Mesenchymal stem cell (in vitro differentiated cells and primary cell): ENCODE data around the gene MCM5.
A peak's percentile ranks its signal among the peaks of the same experiment; 100 is the strongest.

Experiments used
- DNase-seq: peaks from one replicate; pipeline ENCODE4 v3.0.0-alpha.2; 2013
- H2AFZ ChIP-seq: one replicate; pipeline ENCODE4 v1.6.1; 2013; ENCODE audit warnings: low read depth, mild to moderate bottlenecking, control low read depth, inconsistent platforms, low read length, moderate library complexity
- H2AK5ac ChIP-seq: 2 replicates; pipeline ENCODE4 v1.6.1; 2013; ENCODE audit warnings: low read length, moderate library complexity, mild to moderate bottlenecking, inconsistent platforms; ENCODE audit not compliant: severe bottlenecking
- H2BK120ac ChIP-seq: one replicate; pipeline ENCODE4 v1.6.1; 2013; ENCODE audit warnings: low read depth, mild to moderate bottlenecking, inconsistent platforms, low read length, moderate library complexity
- H2BK12ac ChIP-seq, 2 experiments: one replicate each; pipeline ENCODE4 v1.6.1; 2013; ENCODE audit warnings: inconsistent platforms in 2 of 2, low read length in 2 of 2, mild to moderate bottlenecking in 2 of 2, moderate library complexity in 2 of 2, control low read depth in 1 of 2
- H2BK15ac ChIP-seq: one replicate; pipeline ENCODE4 v1.6.1; 2013; ENCODE audit warnings: mild to moderate bottlenecking, low read depth, inconsistent platforms; ENCODE audit not compliant: poor library complexity, severe bottlenecking
- H2BK5ac ChIP-seq: 2 replicates; pipeline ENCODE4 v1.6.1; 2013; ENCODE audit warnings: low read depth, mild to moderate bottlenecking, low read length, control low read depth, inconsistent platforms; ENCODE audit not compliant: poor library complexity, severe bottlenecking
- H3K14ac ChIP-seq, 2 experiments: one replicate each; pipeline ENCODE4 v1.6.1; 2013; ENCODE audit warnings: inconsistent platforms in 2 of 2, low read length in 2 of 2, control low read depth in 1 of 2, mild to moderate bottlenecking in 1 of 2, moderate library complexity in 1 of 2
- H3K18ac ChIP-seq, 2 experiments: one replicate each; pipeline ENCODE4 v1.6.1; 2013; ENCODE audit warnings: inconsistent platforms in 2 of 2, low read length in 2 of 2, control low read depth in 1 of 2, low read depth in 1 of 2, mild to moderate bottlenecking in 1 of 2
- H3K23ac ChIP-seq, 2 experiments: one replicate each; pipeline ENCODE4 v1.6.1; 2013; ENCODE audit warnings: inconsistent platforms in 2 of 2, low read length in 2 of 2, mild to moderate bottlenecking in 2 of 2, moderate library complexity in 2 of 2, control low read depth in 1 of 2
- H3K27ac ChIP-seq: 2 replicates; pipeline ENCODE4 v1.5.1; 2013; ENCODE audit warnings: mild to moderate bottlenecking, moderate library complexity, low read length, control low read depth, inconsistent platforms; ENCODE audit not compliant: poor library complexity, severe bottlenecking
- H3K27me3 ChIP-seq, 2 experiments: 2 replicates each; pipeline versions ENCODE4 v1.6.1 to v1.7.0; 2013; ENCODE audit warnings: low read length in 2 of 2, mild to moderate bottlenecking in 2 of 2, moderate library complexity in 2 of 2, control low read depth in 1 of 2, inconsistent platforms in 1 of 2; ENCODE audit not compliant: control insufficient read depth in 1 of 2, insufficient read depth in 1 of 2
- H3K36me3 ChIP-seq, 2 experiments: 2 replicates each; pipeline versions ENCODE4 v1.6.1 to v1.7.0; 2013; ENCODE audit warnings: low read length in 2 of 2, control low read depth in 1 of 2, inconsistent platforms in 1 of 2, low read depth in 1 of 2, mild to moderate bottlenecking in 1 of 2; ENCODE audit not compliant: insufficient read depth in 2 of 2, control insufficient read depth in 1 of 2
- H3K4ac ChIP-seq, 2 experiments: one replicate each; pipeline ENCODE4 v1.6.1; 2013; ENCODE audit warnings: inconsistent platforms in 2 of 2, low read length in 2 of 2, mild to moderate bottlenecking in 2 of 2, moderate library complexity in 2 of 2, control low read depth in 1 of 2, low read depth in 1 of 2
- H3K4me1 ChIP-seq: 2 replicates; pipeline ENCODE4 v1.6.1; 2013; ENCODE audit warnings: low read depth, low read length, control low read depth; ENCODE audit not compliant: control insufficient read depth, insufficient read depth
- H3K4me2 ChIP-seq: 2 replicates; pipeline ENCODE4 v1.6.1; 2013; ENCODE audit warnings: low read length, mild to moderate bottlenecking, inconsistent platforms; ENCODE audit not compliant: poor library complexity, severe bottlenecking
- H3K4me3 ChIP-seq, 2 experiments: 2 replicates each; pipeline versions ENCODE4 v1.5.1 to v1.7.0; 2013; ENCODE audit warnings: low read length in 2 of 2, mild to moderate bottlenecking in 2 of 2, control low read depth in 1 of 2, low read depth in 1 of 2; ENCODE audit not compliant: insufficient read depth in 1 of 2
- H3K79me1 ChIP-seq: replicated peaks from 2 replicates; pipeline ENCODE4 v1.6.1; 2013; ENCODE audit warnings: mild to moderate bottlenecking, control low read depth, low read length, inconsistent platforms; ENCODE audit not compliant: poor library complexity, severe bottlenecking
- H3K9ac ChIP-seq: 2 replicates; pipeline ENCODE4 v1.7.0; 2013; ENCODE audit warnings: mild to moderate bottlenecking, low read length, moderate library complexity
- H3K9me3 ChIP-seq: 2 replicates; pipeline ENCODE4 v1.7.0; 2013; ENCODE audit warnings: mild to moderate bottlenecking, low read length; ENCODE audit not compliant: control insufficient read depth
- H4K8ac ChIP-seq: one replicate; pipeline ENCODE4 v1.6.1; 2013; ENCODE audit warnings: inconsistent platforms, mild to moderate bottlenecking, low read length, moderate library complexity
- H4K91ac ChIP-seq: one replicate; pipeline ENCODE4 v1.6.1; 2013; ENCODE audit warnings: mild to moderate bottlenecking, low read length, inconsistent platforms
- WGBS: methylation state at CpG from one replicate; pipeline ENCODE4 v1.1.7; 2013; ENCODE audit warnings: mixed read lengths; 5-methylcytosine and 5-hydroxymethylcytosine counted together

Gene MCM5

DNA sequence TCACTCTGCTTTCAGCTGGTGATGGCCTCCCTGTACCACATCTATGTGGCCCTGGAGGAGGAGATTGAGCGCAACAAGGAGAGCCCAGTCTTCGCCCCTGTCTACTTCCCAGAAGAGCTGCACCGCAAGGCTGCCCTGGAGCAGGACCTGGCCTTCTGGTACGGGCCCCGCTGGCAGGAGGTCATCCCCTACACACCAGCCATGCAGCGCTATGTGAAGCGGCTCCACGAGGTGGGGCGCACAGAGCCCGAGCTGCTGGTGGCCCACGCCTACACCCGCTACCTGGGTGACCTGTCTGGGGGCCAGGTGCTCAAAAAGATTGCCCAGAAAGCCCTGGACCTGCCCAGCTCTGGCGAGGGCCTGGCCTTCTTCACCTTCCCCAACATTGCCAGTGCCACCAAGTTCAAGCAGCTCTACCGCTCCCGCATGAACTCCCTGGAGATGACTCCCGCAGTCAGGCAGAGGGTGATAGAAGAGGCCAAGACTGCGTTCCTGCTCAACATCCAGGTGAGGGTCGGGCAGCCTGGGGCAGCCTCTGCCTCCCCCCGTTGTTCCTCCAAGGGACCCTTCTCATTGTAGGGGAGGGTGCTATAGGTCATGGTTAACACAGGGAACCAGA, 13.2 kb upstream of the MCM5 start:
- no peak overlapping the region for H3K27ac ChIP-seq
- WGBS, result 95% methylated on average over 19 of the region's 19 CpGs
- H2AK5ac ChIP-seq, result no peak overlapping the region
- H3K14ac ChIP-seq, result no peak overlapping the region
- H3K18ac ChIP-seq, result no peak overlapping the region
- H3K4me1 ChIP-seq, result peaks cover 5% of the 10 kb centered on the region
- H3K23ac ChIP-seq, result no peak overlapping the region
- no peak overlapping the region for H2BK120ac ChIP-seq
- no peak for DNase-seq
- no peaks in the 10 kb centered on the region for H3K79me1 ChIP-seq
- H3K4me2 ChIP-seq, result no peak overlapping the region
- H2BK5ac ChIP-seq, result no peak overlapping the region
- H2AFZ ChIP-seq, result no peak overlapping the region
- H3K9ac ChIP-seq, result peak overlapping the region; percentile 66
- H3K4me3 ChIP-seq, result peak overlapping the region in 1 of 2 experiments; percentile 37
- H4K8ac ChIP-seq, result no peak overlapping the region
- no peak overlapping the region for H4K91ac ChIP-seq
- no peaks in the 10 kb centered on the region for H3K27me3 ChIP-seq
- no peak overlapping the region for H2BK15ac ChIP-seq
- H2BK12ac ChIP-seq, result no peak overlapping the region
- H3K36me3 ChIP-seq, result peaks cover 31 to 85% of the 10 kb centered on the region in 2 experiments
- no peak overlapping the region for H3K4ac ChIP-seq
- H3K9me3 ChIP-seq, result no peaks in the 10 kb centered on the region

DNA sequence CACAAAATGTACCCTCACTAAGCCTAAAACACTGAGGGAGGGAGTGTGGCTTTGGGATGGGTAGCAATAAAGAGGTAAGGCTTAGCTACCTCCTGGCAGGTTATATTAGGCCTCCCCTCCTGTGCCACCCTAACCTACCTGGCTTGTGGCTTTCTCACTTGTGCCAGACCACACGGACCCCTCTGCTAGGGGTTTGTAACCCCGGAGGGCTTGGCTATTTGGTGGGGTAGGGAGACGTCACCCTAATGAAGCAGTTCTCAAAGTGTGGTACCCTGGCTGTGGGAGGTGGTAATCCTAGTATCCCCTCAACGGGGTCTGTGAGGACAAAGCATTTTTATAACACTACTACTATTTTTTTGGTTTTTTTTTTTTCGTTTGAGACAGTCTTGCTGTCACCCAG, 9.0 kb upstream of the MCM5 start:
- H4K8ac ChIP-seq, result no peak overlapping the region
- DNase-seq, result no peak
- H3K18ac ChIP-seq, result no peak overlapping the region
- no peak overlapping the region for H2BK15ac ChIP-seq
- H3K4me2 ChIP-seq, result no peak overlapping the region
- no peak overlapping the region for H2BK12ac ChIP-seq
- H2AFZ ChIP-seq, result no peak overlapping the region
- H3K79me1 ChIP-seq, result no peaks in the 10 kb centered on the region
- H3K27ac ChIP-seq, result no peak overlapping the region
- no peak overlapping the region for H3K23ac ChIP-seq
- peaks cover 1% of the 10 kb centered on the region for H3K4me1 ChIP-seq
- peak overlapping the region; percentile 29 for H3K9ac ChIP-seq
- peaks cover 36 to 84% of the 10 kb centered on the region in 2 experiments for H3K36me3 ChIP-seq
- H4K91ac ChIP-seq, result no peak overlapping the region
- H3K9me3 ChIP-seq, result no peaks in the 10 kb centered on the region
- H3K4ac ChIP-seq, result no peak overlapping the region
- no peak overlapping the region for H2BK120ac ChIP-seq
- 88% methylated on average over 1 of the region's 5 CpGs for WGBS
- H2AK5ac ChIP-seq, result no peak overlapping the region
- H3K14ac ChIP-seq, result no peak overlapping the region
- no peak overlapping the region for H3K4me3 ChIP-seq
- H3K27me3 ChIP-seq, result no peaks in the 10 kb centered on the region
- no peak overlapping the region for H2BK5ac ChIP-seq

DNA sequence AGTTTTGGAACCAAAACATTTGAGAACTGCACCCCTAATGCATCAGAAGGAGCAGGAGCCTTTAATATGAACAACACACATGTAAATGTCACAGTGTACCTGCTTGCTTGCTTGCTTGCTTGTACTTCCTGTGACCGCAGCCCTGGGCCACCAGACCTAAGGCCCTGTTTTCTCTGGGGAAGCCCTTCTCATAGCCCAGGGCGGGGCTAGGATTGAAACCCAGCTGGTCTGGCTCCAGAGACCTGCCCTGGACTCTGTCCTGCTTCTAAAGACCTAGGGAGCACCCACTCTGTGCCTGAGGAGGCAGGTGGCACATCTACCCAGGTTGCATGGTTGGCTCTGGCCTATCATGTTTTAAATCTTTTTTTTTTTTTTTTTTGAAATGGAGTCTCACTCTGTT, 7.6 kb upstream of the MCM5 start:
- no peak overlapping the region for H2BK5ac ChIP-seq
- H3K18ac ChIP-seq, result no peak overlapping the region
- DNase-seq, result no peak
- H3K27me3 ChIP-seq, result no peaks in the 10 kb centered on the region
- no peaks in the 10 kb centered on the region for H3K9me3 ChIP-seq
- H2AK5ac ChIP-seq, result no peak overlapping the region
- no peak overlapping the region for H3K9ac ChIP-seq
- no peak overlapping the region for H3K4me3 ChIP-seq
- H2BK120ac ChIP-seq, result no peak overlapping the region
- H3K4me2 ChIP-seq, result no peak overlapping the region
- H3K79me1 ChIP-seq, result no peaks in the 10 kb centered on the region
- H2AFZ ChIP-seq, result no peak overlapping the region
- no peak overlapping the region for H2BK12ac ChIP-seq
- no peak overlapping the region for H4K91ac ChIP-seq
- WGBS, result 98% methylated on average over 2 of the region's 2 CpGs
- H3K27ac ChIP-seq, result no peak overlapping the region
- H3K14ac ChIP-seq, result no peak overlapping the region
- no peak overlapping the region for H3K23ac ChIP-seq
- no peak overlapping the region for H4K8ac ChIP-seq
- H3K4me1 ChIP-seq, result peaks cover 9% of the 10 kb centered on the region
- H2BK15ac ChIP-seq, result no peak overlapping the region
- H3K36me3 ChIP-seq, result peaks cover 25 to 70% of the 10 kb centered on the region in 2 experiments
- H3K4ac ChIP-seq, result no peak overlapping the region

GRCh38 chr22:35393116-35394010, 6.6 kb upstream of the MCM5 start:
- Histone ChIP-seq H3K14ac (no peak overlapping the region), H3K4ac (no peak overlapping the region), H3K27me3 (no peaks in the 10 kb centered on the region), H3K9ac (peak overlapping the region; percentile 45), H3K23ac (no peak overlapping the region), H2BK15ac (no peak overlapping the region), H2BK120ac (no peak overlapping the region), H3K18ac (no peak overlapping the region), H3K4me2 (no peak overlapping the region), H3K79me1 (no peaks in the 10 kb centered on the region), H3K9me3 (no peaks in the 10 kb centered on the region), H2AK5ac (no peak overlapping the region), H3K27ac (no peak overlapping the region), H4K91ac (no peak overlapping the region), H3K36me3 (peaks cover 20 to 60% of the 10 kb centered on the region in 2 experiments), H3K4me1 (peaks cover 14% of the 10 kb centered on the region), H2BK5ac (no peak overlapping the region), H2BK12ac (no peak overlapping the region), H4K8ac (no peak overlapping the region), H3K4me3 (no peak overlapping the region), H2AFZ (no peak overlapping the region)
- WGBS, result 95% methylated on average over 16 of the region's 16 CpGs
- no peak for DNase-seq
